Common myeloid progenitor, CD34-positive (primary cell): Measurements from ENCODE around the gene OR4M1.
"Not testable (repeated sequence)": the region's sequence is repeated elsewhere in the genome, so short reads cannot be mapped to it uniquely, and the experiment has no call there.

Source experiments
- CTCF ChIA-PET: fragments of 350-600 bp; sonication (Branson Sonifier 250); formaldehyde crosslinking; loops from one replicate; lab custom pipeline; 2021; ENCODE audit warnings: antibody characterized with exemption; lab: Charles Lee
- POLR2A ChIA-PET: fragments of 350-600 bp; sonication (Branson Sonifier 250); formaldehyde crosslinking; loops from one replicate; lab custom pipeline; 2021; ENCODE audit warnings: antibody characterized with exemption; lab: Charles Lee
- DNase-seq, 3 donors: peaks; one replicate each; pipeline versions ENCODE4 v3.0.0 to v3.0.0-alpha.2; 2013
- H3K27ac ChIP-seq, 2 experiments: 1 replicate in 1 of 2; 2 replicates in 1 of 2; pipeline ENCODE4 v1.7.0; 2013; ENCODE audit warnings: inconsistent platforms in 2 of 2, low read length in 2 of 2, mild to moderate bottlenecking in 2 of 2, low read depth in 1 of 2, moderate library complexity in 1 of 2; ENCODE audit not compliant: severe bottlenecking in 2 of 2, insufficient read depth in 1 of 2, poor library complexity in 1 of 2
- H3K27me3 ChIP-seq, 5 experiments: replicated peaks in 2 of 5; 1 replicate in 3 of 5; 2 replicates in 2 of 5; pipeline versions ENCODE4 v1.6.1 to v1.7.0; 2013; ENCODE audit warnings: low read length in 4 of 5, mild to moderate bottlenecking in 2 of 5, moderate library complexity in 2 of 5, inconsistent platforms in 1 of 5; ENCODE audit not compliant: insufficient read depth in 5 of 5, control insufficient read depth in 4 of 5
- H3K36me3 ChIP-seq, 4 experiments: 1 replicate in 2 of 4; 2 replicates in 2 of 4; pipeline versions ENCODE4 v1.6.1 to v1.7.0; 2013; ENCODE audit warnings: low read length in 3 of 4, control low read depth in 1 of 4, mild to moderate bottlenecking in 1 of 4; ENCODE audit not compliant: control insufficient read depth in 4 of 4, insufficient read depth in 4 of 4
- H3K4me1 ChIP-seq, 4 experiments: 1 replicate in 3 of 4; 2 replicates in 1 of 4; pipeline versions ENCODE4 v1.6.1 to v1.7.1; 2013; ENCODE audit warnings: low read length in 3 of 4, mild to moderate bottlenecking in 3 of 4, control low read depth in 1 of 4, inconsistent platforms in 1 of 4, moderate library complexity in 1 of 4; ENCODE audit not compliant: control insufficient read depth in 4 of 4, insufficient read depth in 4 of 4; ENCODE audit errors: control extremely low read depth in 1 of 4
- H3K4me3 ChIP-seq, 7 experiments: 1 replicate in 4 of 7; 2 replicates in 3 of 7; pipeline versions ENCODE4 v1.5.1 to v1.7.0; 2013; ENCODE audit warnings: mild to moderate bottlenecking in 7 of 7, low read length in 6 of 7, moderate library complexity in 6 of 7, inconsistent platforms in 2 of 7, low read depth in 2 of 7, control low read depth in 1 of 7; ENCODE audit not compliant: insufficient read depth in 4 of 7, control insufficient read depth in 1 of 7; ENCODE audit errors: extremely low read depth in 1 of 7
- H3K9me3 ChIP-seq, 5 experiments: 1 replicate in 4 of 5; 2 replicates in 1 of 5; pipeline versions ENCODE4 v1.6.1 to v1.7.1; 2013; ENCODE audit warnings: low read length in 4 of 5, mild to moderate bottlenecking in 2 of 5, inconsistent platforms in 1 of 5, low read depth in 1 of 5, moderate library complexity in 1 of 5; ENCODE audit not compliant: control insufficient read depth in 4 of 5, insufficient read depth in 2 of 5; ENCODE audit errors: control extremely low read depth in 1 of 5
- WGBS: methylation state at CpG from one replicate; pipeline ENCODE4 v1.1.5; 2013; ENCODE audit not compliant: insufficient coverage; 5-methylcytosine and 5-hydroxymethylcytosine counted together

Gene OR4M1

GRCh38 chr14:19771491-19771890 is 1.8 kb upstream of the OR4M1 start:
- WGBS, result 52% methylated on average over 3 of the region's 3 CpGs
- H3K27me3 ChIP-seq, H3K4me1 ChIP-seq, DNase-seq, H3K36me3 ChIP-seq, CTCF ChIA-PET, H3K4me3 ChIP-seq, H3K27ac ChIP-seq, POLR2A ChIA-PET: not testable (repeated sequence)
- H3K9me3 ChIP-seq, result peaks cover 0 to 14% (median 10%) of the 10 kb centered on the region in 5 experiments

- WGBS, result no CpG with 5 or more reads among the region's 1 CpG
- Histone ChIP-seq H3K27me3 (no peaks in the 10 kb centered on the region), H3K4me3 (no peak overlapping the region), H3K36me3 (no peaks in the 10 kb centered on the region), H3K4me1 (no peaks in the 10 kb centered on the region), H3K27ac (no peak overlapping the region), H3K9me3 (peaks cover 0 to 14% (median 10%) of the 10 kb centered on the region in 5 experiments)
- ChIA-PET POLR2A (no interaction called here), CTCF (no interaction called here)
- no peak for DNase-seq
Measured at GRCh38 chr14:19771895-19772430, 1.3 kb upstream of the OR4M1 start.

DNA sequence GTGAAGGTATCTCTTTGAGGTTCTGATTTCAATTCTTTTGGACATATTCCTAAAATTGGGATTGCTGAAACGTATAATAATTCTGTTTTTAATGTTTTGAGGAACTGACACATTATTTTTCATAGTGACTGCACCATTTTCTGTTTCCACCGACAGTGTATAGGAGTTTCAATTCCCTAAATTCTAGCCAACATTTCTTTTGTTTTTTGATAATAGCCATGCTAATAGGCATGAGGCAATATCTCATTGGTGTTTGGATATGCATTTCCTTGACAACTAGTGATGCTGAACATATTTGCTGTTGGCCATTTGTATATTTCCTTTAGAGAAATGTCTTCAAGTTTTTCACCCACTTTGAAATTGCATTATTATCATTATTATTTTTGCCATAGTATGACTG is 850 bp upstream of the OR4M1 start:
- DNase-seq, POLR2A ChIA-PET, H3K4me1 ChIP-seq, H3K27me3 ChIP-seq, CTCF ChIA-PET, H3K4me3 ChIP-seq, H3K27ac ChIP-seq, H3K36me3 ChIP-seq: not testable (repeated sequence)
- WGBS, result no CpG with 5 or more reads among the region's 2 CpGs
- peaks cover 0 to 14% (median 10%) of the 10 kb centered on the region in 5 experiments for H3K9me3 ChIP-seq

DNA sequence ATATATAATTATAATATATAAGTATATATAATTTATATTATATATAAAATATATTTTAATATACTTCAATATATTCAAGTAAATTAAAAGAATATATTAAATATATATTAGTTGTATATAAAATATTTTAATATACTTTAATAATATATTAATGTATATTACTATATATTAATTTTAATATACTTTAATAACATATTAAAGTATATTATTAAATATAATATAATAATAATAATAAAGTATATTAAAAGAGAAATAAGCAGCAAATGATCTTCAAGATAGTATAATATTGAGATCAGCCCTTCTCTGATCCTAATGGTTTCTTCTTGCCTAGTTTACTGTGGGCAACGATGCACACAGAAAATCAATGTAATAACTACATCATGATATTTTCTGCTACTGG is 2.3 kb downstream of the OR4M1 start:
- Histone ChIP-seq H3K27me3 (no peaks in the 10 kb centered on the region), H3K36me3 (no peaks in the 10 kb centered on the region), H3K4me1 (no peaks in the 10 kb centered on the region), H3K27ac (no peak overlapping the region), H3K4me3 (no peak overlapping the region), H3K9me3 (peaks cover 0 to 14% (median 10%) of the 10 kb centered on the region in 5 experiments)
- POLR2A ChIA-PET, result no interaction called here
- CTCF ChIA-PET, result no interaction called here
- no peak for DNase-seq
- no CpG with 5 or more reads among the region's 1 CpG for WGBS

DNA sequence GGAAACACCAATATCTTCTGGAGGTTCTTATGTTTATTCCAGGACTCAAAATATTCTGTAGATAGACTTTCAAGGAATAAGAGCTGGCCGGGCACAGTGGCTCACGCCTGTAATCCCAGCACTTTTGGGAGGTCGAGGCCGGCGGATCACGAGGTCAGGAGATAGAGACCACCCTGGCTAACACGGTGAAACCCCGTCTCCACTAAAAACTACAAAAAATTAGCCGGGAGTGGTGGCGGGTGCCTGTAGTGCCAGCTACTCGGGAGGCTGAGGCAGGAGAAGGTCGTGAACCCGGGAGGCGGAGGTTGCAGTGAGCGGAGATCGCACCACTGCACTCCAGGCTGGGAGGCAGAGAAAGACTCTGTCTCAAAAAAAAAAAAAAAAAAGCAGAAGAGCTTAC is 12.5 kb downstream of the OR4M1 start:
- H3K27ac ChIP-seq, H3K27me3 ChIP-seq, H3K36me3 ChIP-seq, H3K9me3 ChIP-seq, DNase-seq, H3K4me3 ChIP-seq, POLR2A ChIA-PET, CTCF ChIA-PET, H3K4me1 ChIP-seq: not testable (repeated sequence)
- 94% methylated on average over 10 of the region's 16 CpGs for WGBS

DNA sequence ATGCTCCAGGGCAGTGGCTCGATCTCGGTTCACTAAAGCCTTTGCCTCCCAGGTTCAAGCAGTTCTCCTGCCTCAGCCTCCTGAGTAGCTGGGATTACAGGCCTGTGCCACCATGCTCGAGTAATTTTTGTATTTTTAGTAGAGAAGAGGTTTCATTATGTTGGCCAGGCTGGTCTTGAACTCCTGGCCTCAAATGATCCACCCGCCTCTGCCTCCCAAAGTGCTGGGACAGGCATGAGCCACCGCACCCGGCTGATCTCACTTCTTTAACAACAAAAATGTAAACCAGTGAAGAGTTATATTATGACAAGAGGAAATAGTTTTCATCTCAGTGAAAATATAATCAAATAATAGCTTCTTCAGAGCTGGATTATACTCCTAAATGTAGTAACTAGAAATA is 14.0 kb downstream of the OR4M1 start:
- H3K9me3 ChIP-seq, POLR2A ChIA-PET, H3K4me1 ChIP-seq, H3K27me3 ChIP-seq, H3K36me3 ChIP-seq, H3K27ac ChIP-seq, DNase-seq, CTCF ChIA-PET, H3K4me3 ChIP-seq: not testable (repeated sequence)
- WGBS, result no CpG with 5 or more reads among the region's 6 CpGs

- POLR2A ChIA-PET, CTCF ChIA-PET, H3K36me3 ChIP-seq, H3K4me1 ChIP-seq, H3K27me3 ChIP-seq, H3K4me3 ChIP-seq, H3K27ac ChIP-seq, DNase-seq, H3K9me3 ChIP-seq: not testable (repeated sequence)
- 70% methylated on average over 5 of the region's 7 CpGs for WGBS
Measured at GRCh38 chr14:19788150-19788549, 14.8 kb downstream of the OR4M1 start.
